GM06990 (cell line): Measurements from ENCODE around the gene DDI2.

Experiments
- DNase-seq: peaks from one replicate; pipeline ENCODE4 v3.0.0-alpha.2; 2011; ENCODE audit not compliant: insufficient read length; ENCODE audit errors: extremely low read depth
- H3K27me3 ChIP-seq: replicated peaks from 2 replicates; pipeline ENCODE4 v1.6.0; 2011; ENCODE audit warnings: low read length; ENCODE audit not compliant: control insufficient read depth, insufficient read depth
- H3K36me3 ChIP-seq: 2 replicates; pipeline ENCODE4 v1.5.1; 2011; ENCODE audit warnings: low read length; ENCODE audit not compliant: control insufficient read depth, insufficient read depth
- H3K4me3 ChIP-seq: replicated peaks from 2 replicates; pipeline ENCODE4 v1.5.1; 2011; ENCODE audit warnings: low read depth, mild to moderate bottlenecking, control low read depth, low read length
- TF ChIP-seq, protein P1 (sequence below): IDR thresholded peaks from 2 replicates; pipeline ENCODE4 v1.5.1; 2011; ENCODE audit warnings: low read length, control low read depth, mild to moderate bottlenecking, inconsistent platforms; ENCODE audit not compliant: insufficient read depth, poor library complexity, severe bottlenecking

Gene DDI2

GRCh38 chr1:15583016-15583706 is 34.1 kb upstream of the DDI2 start:
- H3K27me3 ChIP-seq, result no peaks in the 10 kb centered on the region
- DNase-seq, result no peak
- no peaks in the 10 kb centered on the region for H3K36me3 ChIP-seq
- no peak overlapping the region for H3K4me3 ChIP-seq
- TF ChIP-seq, protein P1, sequence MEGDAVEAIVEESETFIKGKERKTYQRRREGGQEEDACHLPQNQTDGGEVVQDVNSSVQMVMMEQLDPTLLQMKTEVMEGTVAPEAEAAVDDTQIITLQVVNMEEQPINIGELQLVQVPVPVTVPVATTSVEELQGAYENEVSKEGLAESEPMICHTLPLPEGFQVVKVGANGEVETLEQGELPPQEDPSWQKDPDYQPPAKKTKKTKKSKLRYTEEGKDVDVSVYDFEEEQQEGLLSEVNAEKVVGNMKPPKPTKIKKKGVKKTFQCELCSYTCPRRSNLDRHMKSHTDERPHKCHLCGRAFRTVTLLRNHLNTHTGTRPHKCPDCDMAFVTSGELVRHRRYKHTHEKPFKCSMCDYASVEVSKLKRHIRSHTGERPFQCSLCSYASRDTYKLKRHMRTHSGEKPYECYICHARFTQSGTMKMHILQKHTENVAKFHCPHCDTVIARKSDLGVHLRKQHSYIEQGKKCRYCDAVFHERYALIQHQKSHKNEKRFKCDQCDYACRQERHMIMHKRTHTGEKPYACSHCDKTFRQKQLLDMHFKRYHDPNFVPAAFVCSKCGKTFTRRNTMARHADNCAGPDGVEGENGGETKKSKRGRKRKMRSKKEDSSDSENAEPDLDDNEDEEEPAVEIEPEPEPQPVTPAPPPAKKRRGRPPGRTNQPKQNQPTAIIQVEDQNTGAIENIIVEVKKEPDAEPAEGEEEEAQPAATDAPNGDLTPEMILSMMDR, result no peak

DNA sequence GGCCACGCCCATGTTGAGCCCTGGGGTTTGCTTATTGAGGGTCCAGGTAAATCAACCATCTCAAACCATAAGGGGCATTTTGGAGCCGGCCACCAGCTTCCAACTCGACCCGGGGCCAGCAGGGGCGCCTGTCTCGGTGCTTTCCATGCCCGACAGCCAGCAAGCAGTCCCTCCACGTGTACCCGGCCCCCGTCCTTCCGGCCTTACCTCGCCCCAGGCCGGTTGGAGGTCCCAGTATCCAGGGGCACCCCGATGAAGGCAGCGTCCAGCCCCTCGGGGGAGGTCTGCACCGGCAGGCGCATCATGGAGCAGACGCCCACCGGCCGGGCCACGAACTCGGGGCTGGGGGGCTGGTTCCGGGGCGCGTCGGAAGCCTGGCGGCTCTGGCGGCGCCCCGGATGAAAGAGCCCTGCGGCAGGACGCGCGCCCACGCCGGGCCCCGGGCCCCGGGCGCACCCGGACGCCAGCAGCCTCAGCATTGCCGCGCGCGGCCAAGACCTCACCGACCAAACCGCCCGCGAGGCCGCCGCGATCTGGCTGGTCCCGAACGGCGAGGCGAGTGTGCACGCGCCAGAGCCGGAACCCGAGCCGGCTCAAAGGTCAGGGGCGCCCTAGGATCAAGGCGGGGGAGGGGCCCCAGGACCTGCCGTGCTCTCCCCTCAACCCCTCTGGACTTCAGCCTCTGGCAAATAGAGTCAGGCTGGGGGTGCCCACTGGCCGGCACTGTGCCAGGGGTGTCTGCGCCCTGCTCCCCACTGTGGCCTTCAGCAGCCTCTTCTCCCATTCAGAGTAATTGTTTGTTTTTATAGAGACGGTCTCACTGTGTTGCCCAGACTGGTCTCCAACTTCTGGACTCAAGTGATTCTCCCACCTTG is 32.5 kb upstream of the DDI2 start, which contains the start of gene AGMAT:
TSS of gene AGMAT (minus strand) at position 563 of the 875 bp plus-strand sequence. CDS start at position 479, 84 bp downstream.
- Histone ChIP-seq H3K27me3 (no peaks in the 10 kb centered on the region), H3K4me3 (peak within 1 kb of the TSS; percentile 55), H3K36me3 (no peaks in the 10 kb centered on the region)
- DNase-seq, result peak; percentile 80
- TF ChIP-seq, protein P1, result peak; percentile 33

- Histone ChIP-seq H3K36me3 (no peaks in the 10 kb centered on the region), H3K27me3 (no peaks in the 10 kb centered on the region), H3K4me3 (no peak overlapping the region)
- TF ChIP-seq, protein P1, result no peak
- DNase-seq, result no peak
These were observed 25.0 kb upstream of the DDI2 start for GRCh38 chr1:15592285-15592684.

- Histone ChIP-seq H3K4me3 (no peak overlapping the region), H3K36me3 (no peaks in the 10 kb centered on the region), H3K27me3 (no peaks in the 10 kb centered on the region)
- TF ChIP-seq, protein P1, result no peak
- DNase-seq, result no peak
These were observed 21.2 kb upstream of the DDI2 start for GRCh38 chr1:15595809-15596617.

DNA sequence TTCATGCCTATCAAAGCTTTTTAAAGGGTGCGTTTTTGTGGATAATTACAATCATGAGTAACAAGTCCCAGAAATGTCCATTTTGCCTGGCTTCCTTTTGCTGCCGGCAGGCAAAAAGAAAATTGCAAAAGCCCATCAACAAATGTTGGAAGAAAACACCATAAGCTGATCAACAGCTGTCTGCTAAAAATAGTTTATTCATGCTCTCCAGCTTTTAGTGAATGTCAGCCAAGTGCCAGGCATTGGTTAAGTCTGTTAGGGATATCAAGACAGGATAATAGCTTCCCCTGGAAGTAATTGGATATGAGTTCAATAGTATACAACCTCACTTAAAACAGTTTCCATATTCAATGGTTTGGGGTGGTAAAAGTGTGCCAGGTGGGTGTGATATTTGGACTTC is 18.8 kb upstream of the DDI2 start:
- H3K4me3 ChIP-seq, result no peak overlapping the region
- no peak for DNase-seq
- H3K36me3 ChIP-seq, result no peaks in the 10 kb centered on the region
- no peaks in the 10 kb centered on the region for H3K27me3 ChIP-seq
- TF ChIP-seq, protein P1, result no peak
